ENCODE results near the gene SLC22A24. TPM values are rescaled to one million over a fixed set of nuclear protein-coding genes. Genes with fewer than 3 reads are reported as not detected.

SLC22A24 gene
- total and polyA plus RNA-seq, 2 of the 13 experiments (the other 11 are each of a cell fraction or from before 2014, with no cell fraction given), result not detected

GRCh38 chr11:63042596-63042995 is 101.4 kb downstream of the SLC22A24 start (continued):
- TF ChIP-seq CHD4 (IDR thresholded peaks at IDR 0.05; ENCODE audit: borderline replicate concordance, low read length) (no peak), ZNF784 (CRISPR knock-in tag; IDR thresholded peaks at IDR 0.05; ENCODE audit: borderline replicate concordance) (no peak), MEIS1 (CRISPR knock-in tag; IDR thresholded peaks at IDR 0.05; ENCODE audit: borderline replicate concordance) (no peak), ZC3H4 (CRISPR knock-in tag; IDR thresholded peaks at IDR 0.05; ENCODE audit: borderline replicate concordance) (no peak), MNT (IDR thresholded peaks at IDR 0.05) (no peak), ZNF350 (CRISPR knock-in tag; IDR thresholded peaks at IDR 0.05; ENCODE audit: borderline replicate concordance, low read depth) (no peak), HMG20A (CRISPR knock-in tag; IDR thresholded peaks at IDR 0.05; ENCODE audit: borderline replicate concordance) (no peak), SMARCE1 (IDR thresholded peaks at IDR 0.05; ENCODE audit: borderline replicate concordance) (no peak), FOXA3 (CRISPR knock-in tag; IDR thresholded peaks at IDR 0.05) (no peak), ZBTB2 (CRISPR knock-in tag; IDR thresholded peaks at IDR 0.05; ENCODE audit: low read depth) (no peak), YEATS2 (CRISPR knock-in tag; IDR thresholded peaks at IDR 0.05; ENCODE audit: borderline replicate concordance) (no peak), HMG20B (CRISPR knock-in tag; conservative IDR thresholded peaks at IDR 0.05) (no peak), GABPB1 (CRISPR knock-in tag; IDR thresholded peaks at IDR 0.05) (no peak)
- TF ChIP-seq, protein P1, sequence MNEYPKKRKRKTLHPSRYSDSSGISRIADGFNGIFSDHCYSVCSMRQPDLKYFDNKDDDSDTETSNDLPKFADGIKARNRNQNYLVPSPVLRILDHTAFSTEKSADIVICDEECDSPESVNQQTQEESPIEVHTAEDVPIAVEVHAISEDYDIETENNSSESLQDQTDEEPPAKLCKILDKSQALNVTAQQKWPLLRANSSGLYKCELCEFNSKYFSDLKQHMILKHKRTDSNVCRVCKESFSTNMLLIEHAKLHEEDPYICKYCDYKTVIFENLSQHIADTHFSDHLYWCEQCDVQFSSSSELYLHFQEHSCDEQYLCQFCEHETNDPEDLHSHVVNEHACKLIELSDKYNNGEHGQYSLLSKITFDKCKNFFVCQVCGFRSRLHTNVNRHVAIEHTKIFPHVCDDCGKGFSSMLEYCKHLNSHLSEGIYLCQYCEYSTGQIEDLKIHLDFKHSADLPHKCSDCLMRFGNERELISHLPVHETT (CRISPR knock-in tag; conservative IDR thresholded peaks at IDR 0.05), result no peak
- TF ChIP-seq, protein P2, sequence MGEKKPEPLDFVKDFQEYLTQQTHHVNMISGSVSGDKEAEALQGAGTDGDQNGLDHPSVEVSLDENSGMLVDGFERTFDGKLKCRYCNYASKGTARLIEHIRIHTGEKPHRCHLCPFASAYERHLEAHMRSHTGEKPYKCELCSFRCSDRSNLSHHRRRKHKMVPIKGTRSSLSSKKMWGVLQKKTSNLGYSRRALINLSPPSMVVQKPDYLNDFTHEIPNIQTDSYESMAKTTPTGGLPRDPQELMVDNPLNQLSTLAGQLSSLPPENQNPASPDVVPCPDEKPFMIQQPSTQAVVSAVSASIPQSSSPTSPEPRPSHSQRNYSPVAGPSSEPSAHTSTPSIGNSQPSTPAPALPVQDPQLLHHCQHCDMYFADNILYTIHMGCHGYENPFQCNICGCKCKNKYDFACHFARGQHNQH (CRISPR knock-in tag; IDR thresholded peaks at IDR 0.05), result no peak
